NCI-H1694 treated with DMSO at 0.1 percent for 48 hours (cell line): ENCODE results near the gene VPS50.
"Not testable (repeated sequence)": the region's sequence is repeated elsewhere in the genome, so short reads cannot be mapped to it uniquely, and the experiment has no call there.

Experiments used
- DNase-seq: peaks from one replicate; lab custom pipeline; 2025; lab: John Stamatoyannopoulos, UW

The VPS50 gene

DNA sequence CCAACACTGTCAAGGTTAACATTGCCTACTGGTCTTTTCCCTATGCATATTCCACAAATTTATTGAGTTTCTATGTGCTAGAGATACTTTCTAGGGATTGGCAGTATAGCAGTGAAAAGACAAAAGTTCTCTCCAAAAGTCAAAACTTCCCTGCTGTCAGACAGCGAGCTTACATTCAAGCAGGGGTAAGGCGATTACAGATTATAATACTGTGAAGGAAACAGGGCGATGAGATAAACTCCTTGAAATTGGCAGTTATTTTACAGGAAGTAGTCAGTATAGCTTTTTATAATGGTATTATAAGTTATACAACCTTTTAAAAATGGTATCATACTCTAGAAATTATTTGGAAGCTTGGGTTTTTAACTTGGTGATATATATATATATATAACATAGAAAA, 9.9 kb downstream of the VPS50 start:
- DNase-seq = no peak

DNA sequence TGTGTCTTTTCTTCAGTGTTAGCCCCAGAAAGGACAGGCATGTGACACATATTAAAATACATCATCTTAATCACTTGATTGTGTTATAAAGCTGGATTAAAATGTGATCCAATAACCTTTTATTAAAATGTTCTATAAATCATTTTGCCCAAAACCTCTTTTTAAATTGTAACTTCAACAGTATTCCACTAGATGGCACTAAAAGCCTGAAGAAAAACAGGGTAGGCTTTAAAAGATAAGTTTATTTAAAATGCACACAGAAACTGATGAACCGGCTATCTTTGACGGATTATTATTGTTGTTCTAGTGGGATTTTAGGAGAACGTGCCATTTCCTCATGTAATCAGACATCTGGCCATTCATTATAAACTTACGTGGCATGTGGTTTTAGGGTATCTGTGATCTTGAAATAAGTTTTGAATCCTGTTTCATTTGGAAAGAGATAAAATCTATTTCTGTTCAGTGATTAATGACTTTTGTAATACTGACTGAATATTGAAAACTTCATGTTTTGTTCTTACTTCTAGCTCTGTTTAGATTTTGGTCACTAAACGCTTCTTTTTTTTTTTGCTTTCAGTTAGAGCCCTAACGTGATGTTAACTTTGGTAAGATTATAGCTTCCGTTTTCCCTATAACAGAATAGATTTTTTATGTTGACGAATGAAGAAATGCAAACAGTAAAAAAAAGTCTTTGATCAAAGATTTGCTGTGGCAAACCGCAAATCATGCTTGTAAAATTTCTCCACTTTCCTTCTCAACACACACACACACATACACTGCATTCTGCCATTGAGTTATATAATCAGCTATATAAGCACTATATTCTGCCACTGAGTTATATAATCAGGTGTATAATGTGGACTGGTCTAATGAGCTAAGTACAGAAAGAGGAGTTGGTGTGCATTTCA, 13.6 kb downstream of the VPS50 start:
- peak; percentile 73 for DNase-seq

DNA sequence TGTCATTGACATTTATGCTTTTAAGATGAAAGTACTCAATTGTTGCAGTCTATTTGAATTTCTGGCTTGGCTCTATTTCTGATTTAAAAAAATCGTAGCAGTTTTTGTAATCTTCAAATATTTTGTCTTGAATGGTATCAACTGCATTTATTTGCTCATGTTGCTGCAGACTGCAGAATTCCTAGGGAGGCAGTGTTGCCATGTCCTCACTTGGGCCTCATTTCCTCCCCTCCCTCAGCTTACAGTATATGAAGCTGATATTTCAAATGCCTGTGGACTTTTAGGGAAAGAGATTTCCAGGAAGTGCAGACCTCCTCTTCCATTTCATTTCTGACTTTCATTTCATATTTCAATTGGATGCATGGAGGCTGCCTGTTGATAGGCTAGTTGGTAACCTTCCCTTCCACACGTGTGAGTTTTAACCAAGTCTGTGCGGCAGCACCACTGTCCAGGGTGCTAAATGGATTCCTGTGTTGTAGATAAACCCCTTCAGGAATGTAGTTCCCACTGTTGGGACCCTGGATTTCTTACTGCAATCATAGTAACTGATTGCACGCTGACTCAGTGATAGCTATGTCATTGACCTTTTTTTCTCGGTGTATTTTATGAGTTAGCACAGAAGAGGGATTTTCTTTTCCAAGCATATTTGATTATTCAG, 17.5 kb downstream of the VPS50 start:
- no peak for DNase-seq

DNA sequence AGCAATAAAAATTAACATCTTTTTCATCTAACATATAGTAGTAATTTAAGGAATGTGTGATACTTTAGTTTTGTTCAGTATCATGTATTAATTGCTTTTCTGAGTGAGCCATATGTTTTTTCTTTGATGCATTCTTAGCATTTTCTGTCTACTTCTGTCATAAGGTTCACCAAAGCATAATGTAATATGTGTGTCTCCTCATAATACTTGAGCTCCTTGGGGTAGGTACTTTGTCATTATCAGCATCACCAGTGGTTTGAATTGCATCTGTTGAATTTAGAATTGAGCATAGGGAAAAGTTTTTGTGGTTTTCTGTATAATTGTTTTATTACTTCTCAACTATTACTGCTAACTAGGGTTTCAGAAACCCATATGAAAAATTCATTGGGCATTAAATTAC, 26.5 kb downstream of the VPS50 start:
- no peak for DNase-seq

DNA sequence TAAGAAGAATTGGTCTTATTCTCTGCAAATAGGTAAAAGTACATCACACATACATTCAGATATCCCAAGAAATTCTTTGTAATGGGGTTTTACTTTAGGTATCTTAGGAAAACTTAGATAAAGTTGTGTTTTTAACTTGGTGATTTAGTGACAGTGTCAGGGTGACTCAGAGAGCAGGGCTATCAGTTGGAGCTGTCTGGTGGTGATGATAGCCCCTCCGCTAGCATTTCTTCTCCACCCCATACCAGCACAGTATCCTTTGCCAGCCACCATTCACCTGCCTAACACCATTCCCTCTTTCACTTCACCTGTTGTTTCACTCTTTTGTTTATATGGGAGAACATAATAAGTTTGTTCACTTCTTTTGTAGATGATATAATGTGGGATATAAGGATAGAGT, 30.4 kb downstream of the VPS50 start:
- no peak for DNase-seq

DNA sequence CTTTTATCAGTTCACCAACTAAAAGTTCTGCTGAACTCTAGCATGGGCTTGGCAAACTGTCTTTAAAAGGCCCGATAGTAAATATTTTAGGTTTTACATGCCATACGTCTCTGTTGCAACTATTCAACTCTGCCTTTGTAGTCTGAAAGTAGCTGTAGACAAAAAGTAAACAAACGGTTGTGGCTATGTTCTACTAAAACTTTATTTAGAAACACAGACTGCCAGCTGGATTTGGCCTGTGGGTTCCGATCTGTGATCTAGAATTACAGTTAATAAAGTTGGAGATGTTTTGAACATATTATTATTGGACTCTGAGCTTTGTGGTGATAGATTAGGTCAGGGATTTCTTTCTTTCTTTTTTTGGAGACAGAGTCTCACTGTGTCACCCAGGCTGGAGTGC, 33.1 kb downstream of the VPS50 start:
- DNase-seq = no peak

DNA sequence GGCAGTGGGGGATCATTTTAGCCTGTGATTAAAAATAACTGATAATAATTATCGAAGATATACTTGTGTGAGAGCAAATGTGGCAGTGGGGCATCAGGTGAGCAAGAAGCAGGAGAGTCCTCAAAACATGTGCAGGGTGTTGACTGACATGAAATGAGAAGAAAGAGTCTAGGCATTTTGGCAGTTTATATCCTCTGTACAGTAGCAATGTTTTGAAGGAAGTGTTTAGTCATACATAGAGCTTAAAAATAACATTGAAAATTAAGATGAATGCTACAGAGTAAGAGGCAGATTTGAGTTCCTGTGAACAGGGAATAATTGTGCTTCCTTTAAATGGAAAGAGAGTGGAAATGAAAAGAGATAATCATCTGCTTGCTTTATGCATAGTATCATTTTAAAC, 47.4 kb downstream of the VPS50 start:
- DNase-seq = no peak

DNA sequence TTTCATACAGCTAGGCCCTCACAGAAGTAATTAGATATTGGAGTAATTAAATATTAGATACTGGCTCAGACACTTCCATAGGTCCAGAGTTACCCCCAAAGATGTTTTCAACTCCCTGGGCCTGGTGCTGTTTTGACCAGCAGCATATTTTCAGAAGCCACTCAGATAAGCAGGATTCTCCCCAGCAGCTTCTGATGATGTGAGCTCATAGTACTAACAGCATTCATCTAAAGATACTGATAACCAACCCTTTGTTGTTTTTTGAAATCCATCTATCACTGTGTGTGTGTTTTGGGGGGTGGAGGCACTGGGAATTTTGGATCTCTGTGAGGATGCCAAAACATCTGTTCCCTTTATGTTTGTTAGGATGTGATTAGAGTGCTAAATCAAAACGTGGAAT, 52.7 kb downstream of the VPS50 start:
- peak; percentile 27 for DNase-seq

DNA sequence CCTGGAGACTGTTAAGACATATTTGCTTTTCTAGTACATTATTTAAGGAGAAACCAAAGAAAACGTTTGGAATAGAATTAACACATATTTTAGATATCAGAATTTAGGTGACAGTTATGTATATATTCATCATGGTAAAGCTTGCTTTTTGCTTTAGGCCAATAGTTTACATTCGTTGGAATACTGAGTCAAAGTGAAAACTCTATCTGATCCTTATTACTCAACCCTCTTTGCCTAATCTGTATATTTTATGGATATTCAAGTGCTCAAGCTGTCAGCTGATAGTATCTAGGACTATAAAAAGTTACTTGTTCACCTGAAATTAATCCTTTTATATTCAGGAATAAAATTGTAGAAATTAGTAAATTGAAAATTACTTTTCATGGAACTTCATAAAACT, 61.1 kb downstream of the VPS50 start:
- DNase-seq = no peak

DNA sequence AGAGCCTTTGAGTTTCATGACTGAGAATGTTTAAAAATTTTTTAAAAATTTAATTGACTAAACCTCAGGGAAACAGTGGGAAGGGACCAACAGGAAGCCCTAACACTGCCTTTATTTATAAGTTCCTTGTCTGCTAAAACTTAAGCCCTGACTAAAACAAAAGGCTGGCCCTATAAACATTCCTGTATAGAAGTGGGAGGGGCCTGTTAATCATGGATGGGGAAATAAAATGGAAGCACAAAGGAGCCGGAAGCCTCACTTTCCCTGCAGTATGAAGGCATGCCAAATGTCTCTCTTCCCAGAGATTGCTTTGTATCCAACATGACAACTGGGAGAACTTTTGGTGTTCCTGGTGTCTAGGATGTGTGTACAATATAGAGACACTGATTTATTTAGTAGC, 66.0 kb downstream of the VPS50 start:
- DNase-seq = no peak

DNA sequence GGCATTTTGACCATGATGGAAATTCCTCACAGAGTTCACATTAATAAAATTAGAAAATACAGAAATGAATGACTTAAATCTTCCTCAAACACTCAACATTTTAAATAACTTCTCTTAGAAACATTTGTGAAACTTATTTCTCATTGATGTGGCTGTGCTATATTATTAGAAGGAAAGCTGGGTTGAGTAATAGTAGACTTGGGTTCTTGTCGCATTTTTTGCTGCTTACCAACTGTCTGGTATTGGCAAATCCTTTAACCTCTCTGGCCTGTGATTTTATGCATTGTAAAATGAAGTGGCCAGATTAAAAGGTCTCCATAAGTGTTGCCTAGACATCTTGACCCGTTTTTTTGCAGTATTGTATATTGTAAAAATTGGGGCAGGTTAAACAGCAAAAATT, 66.5 kb downstream of the VPS50 start:
- no peak for DNase-seq

DNA sequence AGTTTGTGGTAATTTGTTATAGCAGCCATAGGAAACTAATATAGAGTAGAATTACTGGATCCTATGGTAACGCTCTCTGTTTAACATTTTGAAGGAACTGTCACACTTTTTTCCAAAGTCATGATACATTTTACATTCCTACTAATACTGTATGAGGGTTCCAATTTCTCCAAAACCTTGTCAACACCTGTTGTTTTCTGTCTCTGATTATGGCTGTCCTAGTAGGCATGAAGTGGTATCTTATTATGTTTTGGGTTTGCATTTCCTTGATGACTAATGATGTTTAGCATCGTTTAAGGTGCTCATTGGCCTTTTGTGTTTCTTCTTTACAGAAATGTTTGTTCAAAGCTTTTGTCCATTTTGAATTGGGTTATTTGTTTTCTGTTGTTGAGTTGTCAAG, 69.6 kb downstream of the VPS50 start:
- DNase-seq = no peak

DNA sequence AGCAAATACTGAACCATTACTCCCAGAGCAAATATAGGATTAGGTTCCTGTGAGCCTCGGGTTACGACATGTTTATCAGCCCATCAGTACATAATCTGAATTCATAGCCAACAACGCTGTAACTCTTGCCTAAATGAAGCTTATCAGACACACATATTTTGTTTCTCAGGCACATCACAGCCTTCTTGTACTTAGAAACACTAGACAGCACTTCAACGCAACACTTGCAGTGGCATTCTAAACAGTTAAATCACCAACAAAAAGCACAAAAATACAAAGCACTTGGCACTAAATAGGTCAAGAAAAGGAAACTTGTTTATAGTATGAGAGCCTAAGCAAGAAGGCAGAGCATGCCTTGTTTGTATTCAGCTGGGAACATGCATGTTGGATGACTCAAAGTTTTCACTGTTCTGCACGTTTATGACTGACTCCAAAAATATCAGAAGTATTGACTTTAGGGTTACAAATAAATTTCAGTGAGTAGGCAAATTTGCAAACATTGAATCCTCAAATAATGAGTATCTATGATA, 75.0 kb downstream of the VPS50 start:
- no peak for DNase-seq

DNA sequence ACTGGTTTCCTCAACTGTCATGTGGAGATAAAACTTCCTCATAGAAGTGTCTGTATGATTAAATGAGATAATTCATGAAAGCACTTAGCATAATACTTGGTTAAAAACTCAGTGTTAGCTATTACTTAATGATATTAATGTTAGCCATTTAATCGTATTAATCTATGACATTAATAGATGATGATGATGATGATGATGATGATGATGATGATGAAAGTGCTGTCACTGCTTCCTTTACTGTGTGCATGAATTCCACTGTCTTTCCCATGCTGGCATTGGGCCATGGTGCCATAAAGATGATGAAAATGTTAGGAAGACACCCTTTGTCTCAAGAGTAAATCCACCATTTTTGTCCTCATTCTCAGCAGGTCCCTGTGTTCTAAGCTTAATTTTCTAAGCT, 75.8 kb downstream of the VPS50 start:
- DNase-seq = no peak

DNA sequence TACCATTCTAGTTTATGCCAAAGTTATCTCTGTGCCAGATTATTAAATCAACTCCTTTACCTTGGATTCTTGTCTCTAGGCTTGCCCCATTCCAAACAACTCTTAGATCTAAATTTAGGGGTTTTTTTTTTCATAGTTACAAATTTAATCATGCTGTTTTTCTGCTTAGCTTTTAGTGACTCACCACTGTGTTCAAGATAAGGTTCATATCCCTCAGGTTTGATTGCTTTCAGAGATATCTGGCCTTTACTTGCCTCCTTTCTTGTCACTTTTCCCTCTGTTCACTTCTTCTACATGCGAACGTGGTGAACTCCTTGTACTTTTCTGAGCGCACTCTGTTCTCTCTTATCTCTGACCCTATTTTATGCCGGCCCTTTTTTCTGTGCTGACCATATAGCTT, 78.2 kb downstream of the VPS50 start:
- no peak for DNase-seq

DNA sequence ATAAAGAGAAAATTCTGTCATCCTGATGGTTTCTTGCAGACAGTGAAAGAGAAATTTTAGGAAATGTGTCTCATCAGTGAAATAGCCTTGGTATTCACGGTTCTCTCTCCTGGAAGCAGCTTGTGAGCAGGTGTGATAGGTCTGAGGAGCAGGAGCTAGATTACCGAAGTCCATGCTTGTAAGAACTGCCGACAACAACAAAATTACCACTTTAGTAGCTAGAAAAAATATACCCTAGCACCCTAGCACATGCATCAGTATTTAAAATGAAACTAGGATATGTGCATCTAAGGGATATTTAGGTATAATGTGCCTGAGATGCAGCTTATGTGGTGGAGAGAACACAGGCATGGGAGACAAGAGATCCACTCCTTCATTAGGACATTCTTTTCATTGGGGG, 82.3 kb downstream of the VPS50 start:
- no peak for DNase-seq

DNA sequence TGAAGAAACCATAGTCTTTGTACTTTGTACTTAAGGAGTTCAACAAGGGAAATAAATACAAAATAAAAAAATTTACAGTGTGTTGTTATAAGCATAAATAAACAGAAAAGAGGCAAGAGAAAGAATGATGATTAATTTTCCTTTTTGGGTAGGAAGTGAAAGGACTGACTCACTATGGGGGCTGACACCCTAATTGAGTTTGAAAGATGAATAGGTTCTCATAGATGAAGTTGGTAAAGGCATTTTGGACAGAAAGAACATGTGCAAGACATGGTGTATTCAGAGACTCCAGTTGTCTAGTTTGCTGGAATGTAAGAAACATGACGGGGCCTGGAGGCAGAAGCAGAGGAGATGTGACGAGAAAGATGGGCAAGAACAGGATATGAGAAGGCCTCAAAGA, 83.7 kb downstream of the VPS50 start:
- DNase-seq = no peak

DNA sequence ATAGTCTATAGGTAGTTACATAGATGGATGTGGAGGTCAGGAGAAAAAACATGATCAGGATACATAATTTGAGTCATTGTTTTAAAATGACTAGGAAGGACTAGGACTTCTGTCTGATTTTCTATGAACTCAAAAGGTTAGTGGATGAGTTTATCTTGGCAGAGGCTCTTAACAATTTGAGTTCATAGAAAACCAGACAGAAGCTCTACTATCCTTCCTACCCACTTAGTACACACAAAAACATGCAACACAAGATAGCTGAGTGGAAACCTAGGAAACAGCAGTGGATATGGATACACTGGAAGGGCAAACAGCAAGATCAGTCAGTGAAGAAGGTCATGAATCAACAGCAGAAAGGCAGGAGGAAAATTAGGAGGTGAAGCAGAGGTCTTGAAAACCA, 84.6 kb downstream of the VPS50 start:
- no peak for DNase-seq

DNA sequence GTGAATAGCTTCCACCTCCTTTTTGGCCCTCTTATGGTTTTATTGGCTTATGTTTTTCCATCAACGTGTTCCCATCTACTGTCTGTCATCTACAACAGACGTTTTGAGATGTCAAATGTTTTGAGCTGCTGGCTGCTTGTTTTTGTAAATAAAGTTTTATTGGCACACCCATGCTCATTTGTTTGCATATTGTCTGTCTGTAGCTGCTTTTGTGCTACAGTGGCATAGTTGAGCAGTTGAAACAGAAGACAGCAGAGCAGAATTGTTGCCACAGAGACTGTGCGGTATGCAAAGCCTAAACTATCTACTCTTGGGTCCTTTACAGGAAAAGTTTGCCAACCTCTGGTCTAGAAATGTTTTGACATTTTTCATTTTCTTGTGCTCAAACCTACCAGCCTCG, 88.7 kb downstream of the VPS50 start:
- DNase-seq = no peak

DNA sequence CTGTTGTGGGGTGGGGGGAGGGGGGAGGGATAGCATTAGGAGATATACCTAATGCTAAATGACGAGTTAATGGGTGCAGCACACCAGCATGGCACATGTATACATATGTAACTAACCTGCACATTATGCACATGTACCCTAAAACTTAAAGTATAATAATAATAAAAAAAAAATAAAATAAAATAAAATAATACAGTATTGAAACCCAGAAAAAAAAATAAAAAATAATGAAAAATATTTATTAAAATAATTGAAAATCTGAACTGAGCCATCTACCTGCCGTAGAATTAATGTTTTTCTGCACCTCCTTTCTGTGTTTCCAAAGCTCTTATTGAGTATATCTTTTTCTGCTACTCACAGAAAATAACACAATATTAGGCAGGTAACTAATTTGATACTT, 94.1 kb downstream of the VPS50 start:
- DNase-seq = not testable (repeated sequence)

DNA sequence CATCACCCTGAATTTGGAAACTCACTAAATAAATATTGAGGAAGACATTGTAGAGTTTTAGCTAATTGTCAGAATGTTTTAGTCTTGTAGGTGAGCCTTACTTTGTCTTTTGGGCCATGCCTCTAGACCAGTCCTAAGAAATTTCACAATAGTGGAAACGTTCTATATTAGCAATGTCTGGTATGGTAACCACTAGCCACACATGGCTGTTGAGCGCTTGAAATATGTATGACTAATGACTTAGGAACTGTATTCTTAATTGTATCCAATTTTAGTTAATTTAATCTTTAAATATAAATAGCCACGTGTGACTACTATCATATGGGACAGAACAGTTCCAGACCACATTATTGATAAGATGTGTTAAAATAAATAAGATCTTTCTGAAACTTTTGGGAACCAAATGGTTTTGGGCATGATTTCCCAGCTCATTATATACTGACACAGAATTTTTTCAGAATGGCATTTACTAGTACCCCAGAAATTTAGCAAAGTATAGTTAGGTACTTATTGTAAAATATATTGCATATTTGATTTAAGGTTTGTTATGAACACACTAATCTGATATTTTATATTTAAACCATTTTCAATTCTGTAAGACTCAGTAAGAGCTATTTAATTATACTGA, 95.0 kb downstream of the VPS50 start:
- DNase-seq = no peak

DNA sequence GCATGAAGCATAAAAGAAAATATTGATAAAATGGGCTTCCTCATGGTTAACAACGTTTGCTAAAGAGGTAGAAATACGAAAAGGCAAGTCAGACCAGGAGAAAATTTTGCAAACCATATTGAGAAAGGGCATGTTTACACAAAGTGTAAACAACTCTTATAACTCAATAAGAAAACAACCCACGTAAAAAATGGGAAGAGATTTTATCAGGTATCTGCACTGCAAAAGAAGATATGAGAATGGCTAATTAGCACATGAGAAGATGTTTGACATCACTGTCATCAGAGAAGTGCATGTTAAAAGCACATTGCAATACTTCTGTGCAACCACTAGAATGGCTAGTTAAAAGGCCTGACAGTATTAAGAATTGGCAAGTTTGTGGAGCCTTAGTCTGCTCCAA, 99.5 kb downstream of the VPS50 start:
- no peak for DNase-seq

DNA sequence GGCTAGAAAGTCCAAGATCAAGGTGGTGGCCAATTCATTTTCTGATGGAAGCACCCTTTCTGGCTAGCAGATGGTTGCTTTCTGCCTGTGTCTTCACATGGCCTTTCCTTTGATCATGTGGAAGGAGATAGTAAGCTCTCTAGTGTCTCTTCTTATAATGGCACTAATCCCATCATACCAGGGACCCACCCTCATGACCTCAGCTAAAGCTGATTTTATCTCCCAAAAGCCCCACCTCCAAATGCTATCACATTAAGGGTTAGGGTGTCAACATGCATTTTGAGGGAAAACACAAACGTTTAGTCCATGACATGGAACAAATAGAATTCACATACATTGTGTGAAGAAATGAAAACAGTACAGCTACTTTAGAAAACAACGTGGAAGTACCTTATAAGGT, 100.0 kb downstream of the VPS50 start:
- no peak for DNase-seq
